CD4-positive, alpha-beta T cell treated with Interleukin-17A for 1 hour (primary cell): ENCODE data around the gene CPXM2.

Experiments used
- DNase-seq: peaks from one replicate; pipeline ENCODE4 v3.0.0-alpha.2; 2020

Gene CPXM2

GRCh38 chr10:123903621-123904020 lies 12.0 kb upstream of the CPXM2 start:
- DNase-seq, result no peak

- no peak for DNase-seq
Measured at GRCh38 chr10:123901621-123902020, 10.0 kb upstream of the CPXM2 start.

- no peak for DNase-seq
Measured at GRCh38 chr10:123897146-123897545, 5.5 kb upstream of the CPXM2 start.

DNA sequence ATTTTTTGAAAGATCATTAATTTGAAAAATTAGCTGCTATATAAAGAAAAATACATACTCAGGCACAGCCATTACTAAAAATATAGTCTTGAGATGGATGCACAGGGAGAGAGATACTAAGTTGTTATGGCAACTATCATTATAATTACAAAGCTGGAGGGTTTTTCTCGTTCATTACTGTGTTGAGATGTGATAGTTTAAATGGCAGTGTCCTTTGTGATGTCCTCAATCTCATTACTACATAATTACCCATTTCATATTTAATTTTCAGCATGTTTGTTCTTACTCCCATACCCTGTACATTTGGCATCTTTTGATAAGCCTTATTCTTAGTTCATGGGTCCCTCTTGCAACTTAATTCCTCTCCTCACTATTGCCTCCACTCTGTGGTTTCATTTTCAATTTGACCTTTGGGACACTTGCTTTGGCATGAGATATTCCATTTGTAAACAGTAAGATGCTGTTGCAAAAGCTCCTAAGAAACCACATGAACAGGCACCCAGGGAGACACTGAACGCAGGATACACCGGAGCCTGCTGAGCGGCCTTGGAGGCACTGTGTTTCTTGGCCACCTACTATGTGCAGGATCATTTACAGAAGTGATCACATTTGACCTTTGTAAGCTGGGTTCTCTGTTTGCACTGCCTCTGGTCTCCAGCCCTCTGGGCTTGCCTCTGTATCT lies 4.8 kb upstream of the CPXM2 start:
- DNase-seq, result no peak

DNA sequence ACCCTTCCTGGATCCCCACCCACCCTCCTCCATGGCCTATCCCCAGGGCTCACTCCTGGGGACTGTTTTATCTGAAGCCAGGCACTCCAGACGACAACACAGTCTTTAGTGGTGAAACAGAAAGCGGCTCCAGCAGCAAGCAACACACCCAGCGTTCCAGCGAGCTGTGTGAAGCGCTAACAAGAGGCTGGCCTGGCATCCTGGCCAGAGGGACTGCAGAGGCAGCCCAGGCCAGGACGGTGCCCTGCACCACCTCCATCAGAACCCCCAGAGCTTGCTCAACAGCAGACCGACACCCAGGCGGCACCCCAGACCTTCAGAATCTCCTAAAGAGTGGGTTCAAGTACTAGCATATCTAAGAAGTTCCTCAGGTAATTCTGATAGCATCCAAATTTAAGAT lies 2.0 kb upstream of the CPXM2 start:
- DNase-seq, result no peak

DNA sequence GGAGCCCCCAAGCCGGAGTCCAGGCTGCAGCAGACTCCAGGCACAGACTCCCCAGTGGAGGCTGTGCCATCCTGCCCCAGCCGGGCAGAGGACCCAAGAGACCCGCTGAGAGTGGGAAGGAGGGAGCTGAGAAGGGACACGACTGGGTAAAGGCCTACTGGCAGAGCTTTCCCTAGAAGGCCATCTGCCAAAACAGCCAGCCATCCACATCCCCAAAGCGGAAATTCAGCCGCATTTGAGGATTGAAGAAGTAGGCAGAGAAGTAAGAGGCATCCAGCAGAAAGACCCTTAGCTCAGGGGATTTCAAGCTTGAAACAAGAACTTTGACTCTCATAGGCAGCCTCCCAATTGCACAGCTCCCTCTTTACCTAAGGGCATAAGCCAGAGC lies 857 bp downstream of the CPXM2 start:
- no peak for DNase-seq

- no peak for DNase-seq
Measured at GRCh38 chr10:123890226-123890625, 1.4 kb downstream of the CPXM2 start.

- no peak for DNase-seq
Measured at GRCh38 chr10:123889821-123890220, 1.8 kb downstream of the CPXM2 start.

GRCh38 chr10:123888751-123889150 lies 2.9 kb downstream of the CPXM2 start:
- DNase-seq, result no peak

- DNase-seq, result no peak
Measured at GRCh38 chr10:123888256-123888655, 3.4 kb downstream of the CPXM2 start.

GRCh38 chr10:123886292-123886691 lies 5.3 kb downstream of the CPXM2 start:
- DNase-seq, result no peak

- DNase-seq, result no peak
Measured at GRCh38 chr10:123885406-123886170, 6.0 kb downstream of the CPXM2 start.

GRCh38 chr10:123884907-123885381 lies 6.7 kb downstream of the CPXM2 start:
- DNase-seq, result no peak

GRCh38 chr10:123884351-123884906 lies 7.2 kb downstream of the CPXM2 start:
- DNase-seq, result no peak

DNA sequence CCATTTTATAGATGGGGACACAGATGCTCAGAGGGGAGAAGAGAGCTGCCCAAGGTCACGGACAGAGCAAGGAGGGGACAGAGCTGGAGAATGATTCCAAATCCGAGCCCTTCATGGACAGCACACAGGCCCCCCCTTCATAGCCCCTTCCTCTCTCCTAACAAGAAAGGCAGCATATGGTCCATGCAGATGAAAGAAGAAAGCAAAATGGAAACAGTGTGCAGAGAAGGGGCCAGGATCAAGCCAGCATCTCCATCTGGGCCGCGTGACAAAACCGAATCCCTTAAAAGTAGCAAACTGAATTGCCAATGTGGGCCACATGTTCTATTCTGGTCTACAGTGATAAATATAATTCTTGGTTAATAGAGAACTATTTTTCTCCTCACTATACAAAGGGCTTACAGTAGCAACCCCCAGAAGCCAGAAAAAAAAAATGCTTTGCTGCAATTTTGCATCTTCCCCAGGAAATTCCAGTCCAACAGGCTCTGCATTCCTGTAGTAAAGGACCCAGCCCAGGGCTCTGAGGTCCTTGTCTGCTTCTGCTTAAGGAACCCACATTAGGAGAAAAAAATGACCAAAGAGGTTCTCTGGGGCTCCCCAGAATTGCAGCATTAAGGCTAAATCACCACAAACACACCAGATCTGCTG lies 7.8 kb downstream of the CPXM2 start:
- no peak for DNase-seq

- DNase-seq, result no peak
Measured at GRCh38 chr10:123882681-123883445, 8.7 kb downstream of the CPXM2 start.

DNA sequence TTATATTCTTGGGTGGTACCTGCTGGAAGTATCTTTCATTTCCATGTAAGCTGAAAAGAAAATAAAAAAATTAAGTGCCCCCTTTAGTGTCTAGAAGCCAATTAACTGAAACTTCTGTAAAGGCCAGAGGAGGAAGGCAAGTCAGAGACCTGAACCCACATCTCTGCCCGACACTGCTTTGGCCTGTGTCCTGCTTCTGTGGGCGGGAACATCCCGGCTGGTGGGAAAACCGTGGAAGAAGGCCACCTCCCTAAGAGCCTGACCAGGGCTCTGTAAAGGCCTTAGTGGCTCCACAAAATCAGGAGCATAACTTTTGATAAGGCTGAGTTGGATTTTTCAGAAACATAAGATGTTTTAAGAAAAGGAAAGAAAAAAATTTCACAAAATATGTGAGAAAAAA lies 9.4 kb downstream of the CPXM2 start:
- no peak for DNase-seq

GRCh38 chr10:123879606-123880257 lies 11.9 kb downstream of the CPXM2 start:
- no peak for DNase-seq

- DNase-seq, result no peak
Measured at GRCh38 chr10:123878666-123879303, 12.8 kb downstream of the CPXM2 start.

DNA sequence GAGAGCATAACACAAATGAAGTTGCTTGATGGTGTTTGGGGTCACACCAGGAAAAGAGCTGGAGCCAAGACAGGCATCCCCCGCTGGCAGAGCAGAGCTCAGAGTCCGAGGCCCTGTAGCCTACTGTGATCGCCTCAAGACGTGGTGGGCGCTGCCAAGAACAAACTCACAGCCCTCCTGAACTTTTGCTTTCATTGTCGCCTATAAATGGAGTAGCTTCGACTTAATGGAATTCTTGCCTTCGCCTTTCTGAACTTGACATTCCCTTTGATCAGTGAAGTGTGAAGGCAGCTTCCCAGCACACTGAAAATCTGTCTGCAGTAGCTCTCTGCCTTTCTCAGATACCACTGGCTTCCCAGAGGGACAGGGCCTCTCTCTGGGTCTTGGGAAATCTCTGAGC lies 21.3 kb downstream of the CPXM2 start:
- no peak for DNase-seq

- no peak for DNase-seq
Measured at GRCh38 chr10:123869020-123869414, 22.6 kb downstream of the CPXM2 start.
